GM10847 (cell line): ENCODE data around the gene GATB.

Experiments used
- POLR2A ChIP-seq: IDR thresholded peaks from 2 replicates; pipeline ENCODE4 v1.6.1; 2011; ENCODE audit not compliant: insufficient read length; ENCODE audit errors: extremely low read depth

The GATB gene

GRCh38 chr4:151760002-151760401, 805 bp downstream of the GATB start:
- TF ChIP-seq POLR2A = no peak

DNA sequence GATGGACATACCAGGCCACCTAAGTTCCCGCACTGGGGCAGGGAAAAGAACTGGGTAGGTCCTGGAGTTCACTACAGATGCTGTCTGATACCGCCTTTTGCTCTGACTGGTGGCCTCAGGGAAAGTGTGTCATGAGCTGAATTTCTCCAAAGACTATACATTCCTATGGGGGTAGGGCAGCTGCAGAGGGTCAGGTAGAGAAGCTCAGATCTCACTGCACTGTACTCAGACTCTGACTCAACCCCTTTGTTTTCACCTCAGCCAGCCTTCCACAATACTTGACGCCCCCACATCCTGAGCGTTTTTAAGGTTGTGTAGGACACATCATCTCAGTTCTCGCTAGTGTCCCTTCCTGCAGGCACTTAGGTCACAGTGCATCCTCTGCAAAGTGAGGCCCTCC, 7.8 kb downstream of the GATB start:
- TF ChIP-seq POLR2A = no peak

- TF ChIP-seq POLR2A = no peak
Measured at GRCh38 chr4:151750156-151750555, 10.7 kb downstream of the GATB start.

GRCh38 chr4:151745481-151746231, 15.2 kb downstream of the GATB start:
- TF ChIP-seq POLR2A = no peak

DNA sequence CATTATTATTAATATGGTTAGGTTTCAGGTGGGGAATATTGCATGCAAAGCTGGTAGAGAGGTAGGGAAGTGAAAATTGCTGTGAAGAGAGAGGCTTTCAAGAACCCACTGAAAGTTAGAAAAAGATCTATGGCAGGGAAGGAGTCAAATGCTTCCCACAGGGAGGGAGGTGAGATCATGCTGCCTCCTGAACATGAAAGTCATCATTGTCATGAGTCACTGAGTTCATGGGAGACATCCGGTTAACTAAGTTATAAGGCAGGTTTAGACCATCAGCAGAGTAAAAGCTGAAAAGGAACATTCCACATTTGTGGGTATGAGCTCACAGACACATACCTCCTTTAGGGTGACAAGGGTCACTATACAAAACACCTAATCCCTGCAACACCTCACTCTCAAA, 16.2 kb downstream of the GATB start:
- no peak for TF ChIP-seq POLR2A

DNA sequence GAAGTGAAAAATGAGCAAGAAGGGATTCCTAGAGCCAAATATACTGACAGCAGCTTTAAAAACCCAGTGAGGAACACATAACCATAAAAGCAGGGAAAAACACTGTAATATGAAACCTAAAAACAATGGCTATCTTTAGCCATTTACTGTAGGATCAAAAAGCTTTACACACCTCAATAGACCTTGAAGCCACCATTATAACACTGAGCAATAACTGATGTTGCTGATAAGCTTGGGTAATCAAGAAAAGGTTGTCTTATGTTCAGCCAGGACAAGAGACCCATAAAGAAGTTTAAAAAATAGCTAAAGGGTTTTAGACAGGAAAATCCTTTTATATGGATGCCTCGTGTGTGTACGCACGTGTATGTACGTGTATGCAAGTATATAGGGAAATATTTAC, 16.9 kb downstream of the GATB start:
- TF ChIP-seq POLR2A = no peak

DNA sequence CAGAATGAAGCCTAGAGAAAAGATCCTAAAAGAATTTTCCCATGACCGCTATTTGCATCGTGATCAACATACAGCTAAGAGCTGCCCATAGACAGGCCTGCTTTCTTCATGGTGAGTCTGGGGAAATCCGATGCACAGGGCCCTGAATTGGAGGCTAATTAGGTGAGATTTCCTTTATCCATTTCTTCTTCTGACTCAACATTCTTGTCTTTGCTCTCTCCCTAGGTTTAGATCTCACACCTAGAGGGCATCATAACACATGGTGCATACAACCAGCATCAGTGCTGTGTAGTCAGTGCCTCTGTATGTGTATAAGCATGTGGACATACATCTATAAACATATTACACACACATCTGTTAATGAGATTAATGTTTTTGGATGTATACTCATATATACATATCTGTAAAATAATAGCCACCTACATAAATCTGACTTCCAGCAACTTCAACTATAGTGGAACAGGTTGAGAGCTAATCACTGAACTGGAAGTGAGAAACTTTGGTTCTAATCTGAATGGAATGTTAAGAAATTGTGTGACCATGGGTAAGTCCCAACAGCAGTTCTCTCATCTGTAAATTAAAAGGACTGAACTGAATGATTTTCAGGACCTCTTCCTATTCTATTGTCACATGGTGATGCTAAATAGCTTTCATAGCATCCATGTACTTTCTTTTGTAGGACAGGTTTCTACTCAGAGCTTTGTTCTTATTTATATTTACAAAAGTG, 17.5 kb downstream of the GATB start:
- no peak for TF ChIP-seq POLR2A

DNA sequence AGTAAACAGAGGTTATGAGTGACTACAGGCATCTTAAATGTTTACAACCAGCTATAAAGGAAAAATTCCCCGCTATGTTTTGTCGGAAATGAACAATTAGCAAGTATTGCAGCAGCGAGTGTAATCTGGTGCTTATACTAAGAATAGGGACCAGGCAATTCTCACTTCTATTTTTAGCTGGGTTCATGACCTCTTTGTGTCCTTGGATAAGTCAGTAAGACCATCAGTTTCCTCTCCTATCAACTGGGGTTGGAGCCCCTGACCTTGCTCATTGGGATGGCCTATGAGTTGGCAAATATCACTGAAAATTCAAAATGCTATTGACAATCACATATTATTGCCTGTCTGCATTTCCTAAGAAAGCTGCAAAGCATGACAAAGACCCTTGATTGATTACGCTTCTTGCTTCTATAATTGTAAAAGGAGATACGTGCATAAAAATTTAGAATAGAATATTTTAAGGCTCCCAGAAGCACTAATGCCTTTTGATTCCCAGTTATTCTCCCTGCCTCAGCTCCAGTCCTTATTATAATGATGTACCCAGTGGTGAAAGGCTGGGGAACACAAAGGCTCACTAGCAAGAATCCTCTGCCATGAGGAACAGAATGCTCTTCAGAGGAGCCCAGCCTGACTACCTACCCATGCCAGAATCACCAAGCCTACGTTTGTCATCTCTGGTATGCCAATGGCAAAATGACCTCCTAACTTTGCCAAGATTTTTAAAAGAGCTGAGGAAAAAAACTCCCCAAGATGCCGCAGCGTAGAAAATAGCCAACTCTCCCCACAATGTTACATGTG, 21.9 kb downstream of the GATB start:
- no peak for TF ChIP-seq POLR2A

GRCh38 chr4:151736361-151736760, 24.4 kb downstream of the GATB start:
- TF ChIP-seq POLR2A = no peak

DNA sequence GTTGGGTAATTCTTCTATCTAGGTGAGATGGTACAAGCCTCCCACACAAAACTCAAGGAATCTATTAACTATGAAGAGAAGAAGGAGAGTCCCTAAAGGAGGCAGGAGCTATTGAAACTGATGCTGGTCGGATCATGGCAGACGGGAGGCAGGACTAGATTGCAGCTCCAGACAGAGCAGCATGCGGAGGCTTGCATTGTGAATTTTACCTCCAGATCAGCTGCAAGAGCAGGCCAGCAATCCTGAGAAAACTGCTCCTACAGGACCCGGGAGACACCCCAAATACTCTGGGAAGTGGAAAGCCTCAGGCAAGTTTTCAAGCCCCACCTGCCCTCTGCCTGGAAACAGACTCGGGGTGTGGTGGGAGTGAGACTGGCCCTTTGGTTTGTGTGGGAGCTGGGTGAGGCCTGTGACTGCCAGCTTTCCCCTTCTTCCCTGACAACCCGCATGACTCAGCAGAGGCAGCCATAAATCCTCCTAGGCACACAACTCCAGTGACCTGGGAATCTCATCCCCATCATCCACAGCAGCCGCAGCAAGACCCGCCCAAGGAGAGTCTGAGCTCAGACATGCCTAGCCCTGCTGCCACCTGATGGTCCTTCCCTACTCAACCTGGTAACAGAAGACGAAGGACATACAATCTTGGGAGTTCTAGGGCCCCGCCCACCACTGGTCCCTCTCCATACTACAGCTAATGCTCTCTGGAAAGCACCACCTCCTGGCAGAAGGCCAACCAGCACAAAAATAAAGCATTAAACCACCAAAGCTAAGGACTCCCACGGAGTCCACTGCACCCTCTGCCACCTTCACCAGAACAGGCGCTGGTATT, 30.9 kb downstream of the GATB start:
- no peak for TF ChIP-seq POLR2A

GRCh38 chr4:151728679-151729078, 32.1 kb downstream of the GATB start:
- no peak for TF ChIP-seq POLR2A

DNA sequence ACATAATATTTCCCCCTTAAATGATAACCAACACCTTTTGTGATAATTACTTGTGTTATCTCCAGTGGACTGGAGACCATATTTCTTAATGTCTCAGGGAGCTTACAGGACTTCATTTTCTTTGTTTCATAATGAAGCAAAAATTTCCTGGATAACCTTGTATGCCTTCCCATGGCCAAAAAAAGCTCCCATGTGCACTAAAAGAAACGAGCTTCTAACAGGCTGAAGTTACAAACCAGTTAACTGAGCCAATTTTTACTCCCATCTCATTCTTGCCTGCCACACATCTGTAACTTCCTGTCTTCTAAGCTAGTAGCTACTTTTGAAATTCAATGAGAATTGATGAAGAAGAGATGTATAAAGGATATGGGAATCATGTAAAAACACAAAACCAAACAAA, 32.8 kb downstream of the GATB start:
- no peak for TF ChIP-seq POLR2A

DNA sequence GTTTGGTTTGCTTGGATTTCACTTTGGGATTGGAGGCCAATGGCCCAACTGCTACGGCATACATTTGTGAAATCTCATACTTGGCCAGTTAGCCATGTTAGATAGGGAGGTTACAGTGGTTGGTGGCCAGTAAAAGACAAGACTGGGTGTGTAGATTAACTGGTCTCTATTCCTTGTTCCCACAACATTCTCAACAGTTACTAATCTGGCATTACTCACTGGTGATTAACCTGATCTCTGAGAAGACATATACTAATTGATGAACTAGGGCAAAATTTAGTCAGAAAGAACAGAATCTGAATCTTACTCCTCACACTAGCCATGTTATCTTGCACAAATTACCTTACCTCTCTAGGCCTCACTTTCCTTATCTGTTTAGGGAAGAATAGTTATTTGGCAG, 33.4 kb downstream of the GATB start:
- TF ChIP-seq POLR2A = no peak

DNA sequence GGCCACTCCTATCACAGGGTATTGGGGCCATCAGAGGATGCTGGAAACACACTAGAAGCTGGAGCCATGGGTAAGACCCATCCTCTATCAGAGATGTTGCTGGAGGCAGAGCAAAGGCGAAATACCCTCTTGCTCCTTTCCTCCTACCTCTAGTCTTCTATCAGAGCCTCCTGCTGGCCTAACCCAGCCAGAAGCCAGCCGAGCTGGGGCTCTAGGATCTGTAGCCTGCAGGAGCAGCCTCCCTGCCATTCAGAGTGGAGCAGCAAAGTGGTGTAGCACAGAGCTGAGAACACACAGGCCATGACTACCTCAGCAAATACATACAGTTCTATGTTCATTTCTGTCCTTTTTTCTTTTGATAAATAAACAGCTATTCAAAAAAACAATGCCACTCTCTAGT, 35.7 kb downstream of the GATB start:
- no peak for TF ChIP-seq POLR2A

GRCh38 chr4:151721916-151722315, 38.9 kb downstream of the GATB start:
- no peak for TF ChIP-seq POLR2A
